Activated naive CD8-positive, alpha-beta T cell treated with anti-CD3 and anti-CD28 coated beads for 36 hours (primary cell): ENCODE measurements around the gene PLCG2. TPM values are rescaled to one million over a fixed set of nuclear protein-coding genes. Genes with fewer than 3 reads are reported as not detected.

Source experiments
- DNase-seq: peaks from one replicate; pipeline ENCODE4 v3.0.0; 2021
- H3K27ac Mint-ChIP-seq: one replicate; pipeline ENCODE4 v1.8.0; 2022; ENCODE audit warnings: mild to moderate bottlenecking, moderate library complexity, mixed read lengths
- H3K27me3 Mint-ChIP-seq: one replicate; pipeline ENCODE4 v1.8.0; 2022; ENCODE audit warnings: mild to moderate bottlenecking, mixed read lengths
- H3K36me3 Mint-ChIP-seq: one replicate; pipeline ENCODE4 v1.8.0; 2021; ENCODE audit warnings: mild to moderate bottlenecking, mixed read lengths
- H3K4me1 Mint-ChIP-seq: one replicate; pipeline ENCODE4 v1.8.0; 2021; ENCODE audit warnings: mixed read lengths
- H3K4me3 Mint-ChIP-seq: one replicate; pipeline ENCODE4 v1.8.0; 2022; ENCODE audit warnings: mild to moderate bottlenecking, moderate library complexity, mixed read lengths
- H3K9me3 Mint-ChIP-seq: one replicate; pipeline ENCODE4 v1.8.0; 2022; ENCODE audit warnings: mixed read lengths
- total RNA-seq, 2 experiments: library from RNA; stranded (reverse); gene quantifications; one replicate each; pipeline ENCODE4 v1.2.3, GENCODE V29; 2021

The PLCG2 gene
- total RNA-seq, 2 experiments from 2014 or later = 7.7 to 8.1 TPM

DNA sequence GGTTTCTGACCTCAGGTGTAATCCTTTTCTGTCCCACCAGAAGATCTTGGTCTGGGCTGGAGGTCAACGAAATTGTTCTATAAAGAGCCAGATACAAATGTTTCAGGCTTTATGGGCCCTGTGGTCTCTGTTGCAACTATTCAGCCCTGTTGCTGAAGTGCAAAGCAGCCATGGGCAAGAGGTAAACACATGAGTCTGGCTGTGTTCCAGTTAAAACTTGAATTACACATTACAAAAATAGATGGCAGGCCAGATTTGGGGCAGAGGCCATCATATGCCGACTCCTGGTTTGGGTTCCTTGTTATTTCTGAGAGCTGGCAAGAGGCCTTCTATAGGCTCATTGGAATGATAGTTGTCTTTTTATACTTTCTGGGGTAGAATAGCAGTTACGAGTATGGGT is 117.8 kb downstream of the PLCG2 start:
- Mint-ChIP-seq H3K4me3 (no peak overlapping the region), H3K36me3 (no peaks in the 10 kb centered on the region), H3K9me3 (no peaks in the 10 kb centered on the region), H3K27ac (no peak overlapping the region), H3K4me1 (no peaks in the 10 kb centered on the region), H3K27me3 (no peaks in the 10 kb centered on the region)
- DNase-seq = no peak

DNA sequence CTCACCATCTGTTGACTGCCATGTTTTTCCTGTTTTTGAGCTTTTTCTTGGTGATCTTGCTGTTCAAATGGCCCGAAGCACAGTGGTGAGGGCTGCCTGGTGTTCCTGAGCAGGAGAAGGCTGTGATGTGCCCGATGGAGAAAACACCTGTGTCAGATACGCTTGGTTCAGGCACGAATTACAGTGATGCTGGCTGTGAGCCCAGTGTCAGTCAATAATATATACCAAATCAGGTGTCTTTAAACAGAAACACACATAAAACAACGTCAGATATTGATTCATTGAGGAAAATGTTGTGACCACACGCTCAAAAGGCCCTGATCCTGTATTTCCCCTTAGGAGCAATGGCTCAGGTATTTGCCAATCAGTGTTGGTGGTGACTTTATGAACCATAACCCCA is 120.5 kb downstream of the PLCG2 start:
- no peak for DNase-seq
- no peak overlapping the region for H3K4me3 Mint-ChIP-seq
- no peaks in the 10 kb centered on the region for H3K36me3 Mint-ChIP-seq
- H3K4me1 Mint-ChIP-seq = no peaks in the 10 kb centered on the region
- H3K27ac Mint-ChIP-seq = no peak overlapping the region
- no peaks in the 10 kb centered on the region for H3K9me3 Mint-ChIP-seq
- H3K27me3 Mint-ChIP-seq = no peaks in the 10 kb centered on the region

- H3K27ac Mint-ChIP-seq = no peak overlapping the region
- H3K4me1 Mint-ChIP-seq = no peaks in the 10 kb centered on the region
- no peak for DNase-seq
- no peaks in the 10 kb centered on the region for H3K36me3 Mint-ChIP-seq
- no peaks in the 10 kb centered on the region for H3K27me3 Mint-ChIP-seq
- no peaks in the 10 kb centered on the region for H3K9me3 Mint-ChIP-seq
- H3K4me3 Mint-ChIP-seq = no peak overlapping the region
Measured at GRCh38 chr16:81900014-81900413, 120.9 kb downstream of the PLCG2 start.

DNA sequence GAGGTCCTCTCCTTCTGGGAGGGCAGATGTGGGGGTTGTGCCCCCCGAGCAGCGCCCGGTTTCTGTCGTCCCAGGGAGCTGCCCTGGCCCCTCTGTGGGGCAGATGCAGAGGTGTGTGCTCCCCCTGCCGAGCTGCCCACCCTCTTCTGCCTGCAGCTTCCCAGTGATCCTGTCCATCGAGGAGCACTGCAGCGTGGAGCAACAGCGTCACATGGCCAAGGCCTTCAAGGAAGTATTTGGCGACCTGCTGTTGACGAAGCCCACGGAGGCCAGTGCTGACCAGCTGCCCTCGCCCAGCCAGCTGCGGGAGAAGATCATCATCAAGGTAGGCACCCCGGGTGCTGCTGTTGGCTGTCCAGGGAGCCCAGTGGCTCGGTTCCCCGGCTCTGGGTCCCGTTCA is 121.4 kb downstream of the PLCG2 start:
- no peak for DNase-seq
- no peaks in the 10 kb centered on the region for H3K4me1 Mint-ChIP-seq
- H3K36me3 Mint-ChIP-seq = no peaks in the 10 kb centered on the region
- H3K27ac Mint-ChIP-seq = no peak overlapping the region
- H3K9me3 Mint-ChIP-seq = no peaks in the 10 kb centered on the region
- H3K4me3 Mint-ChIP-seq = no peak overlapping the region
- H3K27me3 Mint-ChIP-seq = no peaks in the 10 kb centered on the region

- H3K36me3 Mint-ChIP-seq = no peaks in the 10 kb centered on the region
- no peak overlapping the region for H3K4me3 Mint-ChIP-seq
- H3K9me3 Mint-ChIP-seq = no peaks in the 10 kb centered on the region
- H3K27ac Mint-ChIP-seq = no peak overlapping the region
- no peaks in the 10 kb centered on the region for H3K4me1 Mint-ChIP-seq
- no peaks in the 10 kb centered on the region for H3K27me3 Mint-ChIP-seq
- no peak for DNase-seq
Measured at GRCh38 chr16:81901484-81901883, 122.4 kb downstream of the PLCG2 start.

DNA sequence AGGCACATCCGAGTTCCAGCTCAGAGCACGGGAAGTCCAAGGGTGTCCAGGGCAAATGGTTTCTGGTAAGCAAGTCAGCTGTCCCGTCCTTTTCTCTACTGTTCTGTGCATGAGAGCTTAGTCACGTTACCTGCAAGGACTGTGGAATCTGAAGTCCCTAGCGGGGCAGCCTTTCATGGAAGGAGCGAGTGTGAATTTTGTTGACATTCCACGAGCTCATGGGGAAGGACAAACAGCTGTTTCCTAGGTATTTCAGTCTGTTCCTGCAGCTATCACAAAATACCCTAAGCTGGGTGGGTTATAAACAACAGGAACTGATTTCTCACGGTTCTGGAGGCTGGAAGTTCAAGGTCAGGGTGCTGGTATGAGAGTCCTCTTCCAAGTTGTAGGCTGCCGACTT is 122.9 kb downstream of the PLCG2 start:
- Mint-ChIP-seq H3K9me3 (no peaks in the 10 kb centered on the region), H3K4me3 (no peak overlapping the region), H3K27ac (no peak overlapping the region), H3K4me1 (no peaks in the 10 kb centered on the region), H3K36me3 (no peaks in the 10 kb centered on the region), H3K27me3 (no peaks in the 10 kb centered on the region)
- no peak for DNase-seq

DNA sequence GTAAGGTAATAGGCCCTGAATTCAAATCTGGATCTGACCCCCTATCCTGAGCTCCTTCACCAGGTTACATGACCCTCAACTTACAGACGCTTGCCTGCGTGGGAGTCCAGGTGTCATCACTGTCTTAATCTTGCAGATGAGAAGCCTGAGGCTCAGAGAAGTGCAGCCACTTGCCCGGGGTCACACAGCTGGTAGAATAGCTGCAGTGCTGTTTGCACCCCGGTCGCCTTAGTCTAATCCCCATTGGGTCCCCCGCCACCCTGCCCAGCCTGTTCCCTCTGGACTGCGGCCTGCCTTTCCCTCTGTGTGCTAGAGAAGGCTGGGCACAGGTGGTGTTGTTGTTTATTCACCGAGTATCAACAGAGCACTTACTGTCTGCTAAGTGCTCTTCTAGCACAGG is 125.2 kb downstream of the PLCG2 start:
- no peak overlapping the region for H3K4me3 Mint-ChIP-seq
- H3K27ac Mint-ChIP-seq = no peak overlapping the region
- no peaks in the 10 kb centered on the region for H3K9me3 Mint-ChIP-seq
- no peaks in the 10 kb centered on the region for H3K27me3 Mint-ChIP-seq
- H3K36me3 Mint-ChIP-seq = no peaks in the 10 kb centered on the region
- no peaks in the 10 kb centered on the region for H3K4me1 Mint-ChIP-seq
- no peak for DNase-seq

GRCh38 chr16:81905277-81905676 is 126.2 kb downstream of the PLCG2 start:
- Mint-ChIP-seq H3K4me1 (no peaks in the 10 kb centered on the region), H3K4me3 (no peak overlapping the region), H3K36me3 (no peaks in the 10 kb centered on the region), H3K27ac (no peak overlapping the region), H3K27me3 (no peaks in the 10 kb centered on the region), H3K9me3 (no peaks in the 10 kb centered on the region)
- DNase-seq = no peak

DNA sequence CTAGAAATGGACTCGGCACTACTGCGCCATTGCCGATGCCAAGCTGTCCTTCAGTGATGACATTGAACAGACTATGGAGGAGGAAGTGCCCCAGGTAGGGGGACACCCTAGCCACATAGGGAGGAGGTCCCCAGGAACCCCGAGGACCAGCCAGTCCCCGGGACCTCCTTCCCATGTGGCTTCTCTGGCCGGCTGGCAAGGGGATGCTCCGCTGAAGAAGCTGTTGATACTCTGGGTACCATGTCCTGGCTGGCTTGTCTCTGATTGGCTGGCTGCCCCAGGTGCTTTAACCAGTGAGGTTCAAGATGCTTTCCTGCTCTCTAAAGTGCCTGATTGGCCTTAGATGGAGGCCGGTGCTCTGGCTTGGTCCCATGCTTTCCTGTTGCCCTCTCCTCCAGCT is 128.6 kb downstream of the PLCG2 start:
- H3K4me1 Mint-ChIP-seq = no peaks in the 10 kb centered on the region
- no peaks in the 10 kb centered on the region for H3K36me3 Mint-ChIP-seq
- H3K27me3 Mint-ChIP-seq = no peaks in the 10 kb centered on the region
- no peak overlapping the region for H3K27ac Mint-ChIP-seq
- H3K9me3 Mint-ChIP-seq = no peaks in the 10 kb centered on the region
- DNase-seq = no peak
- H3K4me3 Mint-ChIP-seq = no peak overlapping the region

GRCh38 chr16:81908466-81909262 is 129.6 kb downstream of the PLCG2 start:
- no peaks in the 10 kb centered on the region for H3K9me3 Mint-ChIP-seq
- H3K27me3 Mint-ChIP-seq = no peaks in the 10 kb centered on the region
- DNase-seq = no peak
- H3K4me3 Mint-ChIP-seq = no peak overlapping the region
- H3K27ac Mint-ChIP-seq = no peak overlapping the region
- no peaks in the 10 kb centered on the region for H3K36me3 Mint-ChIP-seq
- H3K4me1 Mint-ChIP-seq = no peaks in the 10 kb centered on the region

GRCh38 chr16:81910366-81910885 is 131.3 kb downstream of the PLCG2 start:
- DNase-seq = no peak
- no peaks in the 10 kb centered on the region for H3K36me3 Mint-ChIP-seq
- no peaks in the 10 kb centered on the region for H3K4me1 Mint-ChIP-seq
- no peaks in the 10 kb centered on the region for H3K27me3 Mint-ChIP-seq
- H3K27ac Mint-ChIP-seq = no peak overlapping the region
- H3K4me3 Mint-ChIP-seq = no peak overlapping the region
- H3K9me3 Mint-ChIP-seq = no peaks in the 10 kb centered on the region

DNA sequence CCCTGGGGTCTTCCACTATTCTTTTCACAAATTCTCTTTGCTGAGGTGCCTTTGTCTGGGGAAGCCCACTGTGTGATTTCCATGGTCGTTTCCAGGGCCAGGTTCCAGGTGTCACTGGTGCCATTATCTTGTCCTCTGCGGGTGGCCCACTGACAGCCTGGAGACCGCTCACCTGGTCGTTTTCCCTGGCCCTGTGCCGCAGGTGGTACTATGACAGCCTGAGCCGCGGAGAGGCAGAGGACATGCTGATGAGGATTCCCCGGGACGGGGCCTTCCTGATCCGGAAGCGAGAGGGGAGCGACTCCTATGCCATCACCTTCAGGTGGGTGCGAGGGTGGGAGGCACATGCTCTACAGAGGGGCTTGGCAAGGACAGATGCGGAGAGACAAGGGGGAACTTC is 133.3 kb downstream of the PLCG2 start:
- no peak overlapping the region for H3K27ac Mint-ChIP-seq
- no peaks in the 10 kb centered on the region for H3K9me3 Mint-ChIP-seq
- H3K4me3 Mint-ChIP-seq = no peak overlapping the region
- no peaks in the 10 kb centered on the region for H3K36me3 Mint-ChIP-seq
- H3K4me1 Mint-ChIP-seq = no peaks in the 10 kb centered on the region
- H3K27me3 Mint-ChIP-seq = peaks cover 4% of the 10 kb centered on the region
- no peak for DNase-seq

- Mint-ChIP-seq H3K9me3 (no peaks in the 10 kb centered on the region), H3K36me3 (no peaks in the 10 kb centered on the region), H3K4me1 (no peaks in the 10 kb centered on the region), H3K4me3 (no peak overlapping the region), H3K27ac (no peak overlapping the region), H3K27me3 (peaks cover 4% of the 10 kb centered on the region)
- no peak for DNase-seq
Measured at GRCh38 chr16:81913222-81913621, 134.1 kb downstream of the PLCG2 start.

DNA sequence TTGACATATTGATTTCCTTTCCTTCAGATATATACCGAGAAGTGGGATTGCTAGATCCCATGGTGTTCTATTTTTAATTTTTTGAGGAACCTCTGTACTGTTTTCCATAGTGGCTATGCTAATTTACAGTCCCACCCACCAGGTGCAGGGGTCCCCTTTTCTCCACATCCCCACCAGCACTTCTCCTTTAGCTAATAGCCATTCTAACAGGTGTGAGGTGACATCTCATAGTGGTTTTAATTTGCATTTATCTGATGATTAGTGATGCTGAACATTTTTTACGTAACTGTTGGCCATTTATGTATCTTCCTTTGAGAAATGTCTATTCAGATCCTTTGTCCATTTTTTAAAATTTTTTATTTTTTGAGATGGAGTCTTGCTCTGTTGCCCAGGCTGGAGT is 138.3 kb downstream of the PLCG2 start:
- Mint-ChIP-seq H3K9me3 (no peaks in the 10 kb centered on the region), H3K4me3 (no peak overlapping the region), H3K27ac (no peak overlapping the region), H3K4me1 (no peaks in the 10 kb centered on the region), H3K36me3 (no peaks in the 10 kb centered on the region), H3K27me3 (peaks cover 4% of the 10 kb centered on the region)
- DNase-seq = no peak

GRCh38 chr16:81918927-81919326 is 139.8 kb downstream of the PLCG2 start:
- Mint-ChIP-seq H3K4me1 (no peaks in the 10 kb centered on the region), H3K27ac (no peak overlapping the region), H3K4me3 (no peak overlapping the region), H3K36me3 (no peaks in the 10 kb centered on the region), H3K9me3 (no peaks in the 10 kb centered on the region), H3K27me3 (peaks cover 4% of the 10 kb centered on the region)
- DNase-seq = no peak

DNA sequence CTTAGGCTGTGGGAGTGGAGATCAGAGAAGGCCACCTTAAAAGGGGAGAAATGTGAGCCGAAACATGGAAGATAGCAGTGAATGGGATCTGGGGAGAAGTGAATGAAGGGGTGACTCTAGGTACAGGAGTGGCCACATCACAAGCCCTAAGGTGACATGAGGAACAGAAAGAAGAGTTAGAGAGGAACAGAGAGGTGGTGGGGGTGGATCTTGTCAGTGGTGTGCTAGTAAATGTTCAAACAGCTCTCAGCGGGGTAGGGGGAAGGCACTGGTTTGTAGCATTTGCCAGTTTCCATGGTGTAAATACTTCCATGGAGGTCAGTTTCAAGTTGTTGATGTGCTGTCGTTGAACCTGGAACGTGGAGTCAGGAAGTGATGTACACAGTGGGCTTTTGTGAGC is 141.4 kb downstream of the PLCG2 start:
- no peak overlapping the region for H3K27ac Mint-ChIP-seq
- peaks cover 4% of the 10 kb centered on the region for H3K27me3 Mint-ChIP-seq
- H3K4me3 Mint-ChIP-seq = no peak overlapping the region
- no peaks in the 10 kb centered on the region for H3K9me3 Mint-ChIP-seq
- H3K4me1 Mint-ChIP-seq = no peaks in the 10 kb centered on the region
- no peak for DNase-seq
- no peaks in the 10 kb centered on the region for H3K36me3 Mint-ChIP-seq
